SK-N-SH (cell line): ENCODE data around the gene KIF1A. TPM values are rescaled to one million over a fixed set of nuclear protein-coding genes. Genes with fewer than 3 reads are reported as not detected.
A peak's percentile ranks its signal among the peaks of the same experiment; 100 is the strongest.

Experiments used
- CTCF ChIA-PET: fragments of 300-600, 350-600 bp; formaldehyde crosslinking; extraction: SDS; loops from one replicate; lab custom pipeline; 2021; lab: Yijun Ruan, JAX
- POLR2A ChIA-PET: fragments of 350-600 bp; sonication (Branson Sonifier 250); formaldehyde crosslinking; extraction: SDS; loops from one replicate; lab custom pipeline; 2020; ENCODE audit warnings: antibody characterized with exemption, inconsistent platforms; lab: Yijun Ruan, JAX
- DNase-seq: peaks from one replicate; pipeline ENCODE4 v3.0.0; 2012
- H2AFZ ChIP-seq: fragments of 200-600 bp; sonication (generic); 2 replicates; pipeline ENCODE4 v1.8.1; 2016; ENCODE audit warnings: antibody characterized with exemption, mild to moderate bottlenecking, low read depth
- H3F3A ChIP-seq: fragments of 200-600 bp; sonication (generic); replicated peaks from 2 replicates; pipeline ENCODE3; 2016; ENCODE audit warnings: antibody characterized with exemption, mild to moderate bottlenecking; ENCODE audit not compliant: insufficient read depth
- H3K27ac ChIP-seq, 2 experiments: fragments of 200-500 bp in 1 of 2; fragments of 200-600 bp in 1 of 2; sonication (Bioruptor generic) in 1 of 2; sonication (generic), shearing (Covaris generic) in 1 of 2; 2 replicates each; pipeline versions ENCODE4 v1.5.1 to v1.6.1; 2014 to 2016; ENCODE audit warnings: low read depth in 2 of 2, inconsistent platforms in 1 of 2, low read length in 1 of 2, mild to moderate bottlenecking in 1 of 2, mixed read lengths in 1 of 2
- H3K27me3 ChIP-seq: fragments of 200-600 bp; sonication (generic), shearing (Covaris generic); 2 replicates; pipeline ENCODE4 v1.6.1; 2016; ENCODE audit warnings: mixed run types; ENCODE audit not compliant: insufficient read depth
- H3K36me3 ChIP-seq, 2 experiments: fragments of 200-500 bp in 1 of 2; fragments of 200-600 bp in 1 of 2; sonication (Bioruptor generic) in 1 of 2; sonication (generic) in 1 of 2; replicated peaks in 1 of 2; 2 replicates each; pipeline versions ENCODE3 to v1.5.1; 2014 to 2016; ENCODE audit warnings: low read length in 1 of 2, mild to moderate bottlenecking in 1 of 2; ENCODE audit not compliant: insufficient read depth in 2 of 2, control insufficient read depth in 1 of 2
- H3K4me1 ChIP-seq, 2 experiments: fragments of 200-500 bp in 1 of 2; fragments of 200-600 bp in 1 of 2; sonication (Bioruptor generic) in 1 of 2; sonication (generic), shearing (Covaris generic) in 1 of 2; 2 replicates each; pipeline versions ENCODE4 v1.5.1 to v1.6.1; 2014 to 2016; ENCODE audit warnings: low read depth in 1 of 2, low read length in 1 of 2, mixed run types in 1 of 2; ENCODE audit not compliant: insufficient read depth in 2 of 2, control insufficient read depth in 1 of 2
- H3K4me2 ChIP-seq: fragments of 200-600 bp; sonication (generic), shearing (Covaris generic); 2 replicates; pipeline ENCODE4 v1.6.1; 2017; ENCODE audit warnings: mixed run types
- H3K4me3 ChIP-seq, 2 experiments: fragments of 200-500 bp in 1 of 2; fragments of 200-600 bp in 1 of 2; sonication (Bioruptor generic) in 1 of 2; sonication (generic), shearing (Covaris generic) in 1 of 2; 2 replicates each; pipeline versions ENCODE4 v1.5.1 to v1.8.1; 2014 to 2016; ENCODE audit warnings: low read depth in 2 of 2, inconsistent platforms in 1 of 2, low read length in 1 of 2, mild to moderate bottlenecking in 1 of 2, mixed read lengths in 1 of 2, moderate library complexity in 1 of 2
- H3K79me2 ChIP-seq: fragments of 200-600 bp; sonication (generic); 2 replicates; pipeline ENCODE4 v1.8.1; 2017; ENCODE audit warnings: mild to moderate bottlenecking; ENCODE audit not compliant: insufficient read depth
- H3K9ac ChIP-seq: fragments of 200-600 bp; sonication (generic); 2 replicates; pipeline ENCODE4 v1.6.1; 2017; ENCODE audit warnings: mixed run types
- H3K9me2 ChIP-seq: fragments of 200-600 bp; sonication (generic); 2 replicates; pipeline ENCODE4 v1.6.1; 2017; ENCODE audit warnings: mixed run types
- H3K9me3 ChIP-seq: fragments of 200-600 bp; sonication (generic); 2 replicates; pipeline ENCODE4 v1.6.1; 2017; ENCODE audit warnings: mixed run types, mild to moderate bottlenecking, moderate library complexity
- H4K20me1 ChIP-seq: fragments of 200-600 bp; sonication (generic); 2 replicates; pipeline ENCODE4 v1.6.1; 2017; ENCODE audit warnings: mild to moderate bottlenecking, mixed run types; ENCODE audit not compliant: insufficient read depth
- EP300 ChIP-seq, 2 experiments: IDR thresholded peaks; 2 replicates each; pipeline versions ENCODE4 v1.4.0 to v1.6.1; 2012; ENCODE audit warnings: borderline replicate concordance in 1 of 2, low read depth in 1 of 2, low read length in 1 of 2
- FOSL2 ChIP-seq: IDR thresholded peaks from 2 replicates; pipeline ENCODE4 v1.4.0; 2012; ENCODE audit warnings: low read depth, mild to moderate bottlenecking, moderate library complexity, borderline replicate concordance
- FOXJ3 ChIP-seq: sonication (generic); formaldehyde crosslinking; IDR thresholded peaks from 2 replicates; pipeline ENCODE4 v1.5.1; 2020; ENCODE audit warnings: mild to moderate bottlenecking, missing genetic modification reagents
- FOXM1 ChIP-seq: IDR thresholded peaks from 2 replicates; pipeline ENCODE4 v1.4.0; 2012; ENCODE audit warnings: low read depth, mild to moderate bottlenecking
- GATA2 ChIP-seq: sonication (generic); formaldehyde crosslinking; IDR thresholded peaks from 2 replicates; pipeline ENCODE4 v1.5.0; 2020; ENCODE audit warnings: mild to moderate bottlenecking, missing genetic modification reagents
- JUND ChIP-seq: IDR thresholded peaks from 2 replicates; pipeline ENCODE4 v1.4.0; 2012
- MXI1 ChIP-seq: IDR thresholded peaks from 2 replicates; pipeline ENCODE4 v1.6.1; 2012; ENCODE audit warnings: mild to moderate bottlenecking, low read depth, low read length, improper control_type of control experiment
- NRF1 ChIP-seq: IDR thresholded peaks from 2 replicates; pipeline ENCODE4 v1.6.1; 2012; ENCODE audit warnings: low read depth, mild to moderate bottlenecking, low read length
- RFX5 ChIP-seq: IDR thresholded peaks from 2 replicates; pipeline ENCODE4 v1.6.1; 2012; ENCODE audit warnings: mild to moderate bottlenecking, improper control_type of control experiment, low read length
- TAF1 ChIP-seq: IDR thresholded peaks from 2 replicates; pipeline ENCODE4 v1.6.1; 2012; ENCODE audit warnings: low read depth, mild to moderate bottlenecking, low read length, moderate library complexity, borderline replicate concordance
- USF2 ChIP-seq: fragments of 150-350 bp; IDR thresholded peaks from 2 replicates; pipeline ENCODE4 v1.6.1; 2017; ENCODE audit warnings: antibody characterized with exemption, low read length, low read depth, borderline replicate concordance
- YY1 ChIP-seq: IDR thresholded peaks from 2 replicates; pipeline ENCODE4 v1.4.0; 2012; ENCODE audit warnings: low read depth, mild to moderate bottlenecking
- WGBS: methylation state at CpG from one replicate; pipeline ENCODE4 v1.1.6; 2017; ENCODE audit warnings: low lambda C conversion rate; 5-methylcytosine and 5-hydroxymethylcytosine counted together
- polyA plus RNA-seq, 3 experiments: library from polyadenylated mRNA; depleted of rRNA; stranded (reverse); fragments of >200 nt; gene quantifications; 2 replicates each; pipeline ENCODE4 v1.2.3, GENCODE V29; 2012
- TF ChIP-seq, protein P1 (sequence below): fragments of 200-600 bp; sonication (generic); IDR thresholded peaks from 2 replicates; pipeline ENCODE4 v1.6.1; 2017; ENCODE audit warnings: antibody characterized with exemption, mild to moderate bottlenecking, moderate library complexity
- TF ChIP-seq, protein P2 (sequence below): IDR thresholded peaks from 2 replicates; pipeline ENCODE4 v1.4.0; 2012; ENCODE audit warnings: low read depth, borderline replicate concordance

Gene KIF1A
- polyA plus RNA-seq, 1 of the 3 experiments (the other 2 are of a cell fraction), result 0.21 TPM

DNA sequence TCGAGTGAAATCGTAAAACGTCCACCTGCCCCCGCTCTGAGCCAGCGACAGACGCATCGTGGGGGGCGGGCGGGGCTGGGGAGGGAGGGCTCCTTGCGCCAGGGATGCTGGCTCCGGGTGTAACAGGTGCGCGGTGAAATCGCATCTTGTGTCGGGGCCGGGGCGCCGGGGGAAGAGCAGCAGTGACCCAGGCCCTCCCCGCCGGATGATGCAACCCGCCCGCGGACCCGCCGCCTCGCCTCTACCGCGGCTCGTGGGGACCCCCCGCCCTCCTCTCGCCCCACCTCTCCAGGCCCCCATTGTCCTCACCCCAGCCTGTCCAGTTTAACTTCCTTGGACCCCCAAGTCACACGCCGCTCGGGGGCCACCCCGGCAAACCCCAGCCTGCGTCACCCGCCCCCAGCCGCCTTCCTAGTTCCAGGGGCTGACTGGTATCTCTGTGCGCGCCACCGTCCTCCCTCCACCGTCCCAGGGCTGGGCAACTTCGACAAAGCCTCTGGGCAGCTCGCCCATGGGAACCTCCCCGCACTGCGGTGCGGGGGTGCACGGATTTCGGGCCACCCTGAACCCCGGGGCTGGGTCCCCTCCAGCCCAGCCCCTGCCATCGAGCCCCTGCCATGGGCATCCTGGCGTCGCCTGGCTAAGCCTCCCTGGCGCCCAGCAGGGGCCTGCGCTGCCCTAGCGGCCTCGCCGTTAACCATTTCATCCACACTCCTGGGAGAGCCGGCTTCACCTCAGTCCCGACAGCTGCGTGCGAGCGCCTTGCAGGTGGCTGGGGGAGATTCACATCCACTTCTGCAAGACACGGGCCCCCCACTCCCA lies 799 bp upstream of the KIF1A start:
- POLR2A ChIA-PET, result interaction anchor here (0.6 to 2.7 kb wide), 8 partner anchors 11 to 403 kb away, joined by 3 to 10 read pairs (median 3); no protein-coding TSS in a partner anchor
- no peaks in the 10 kb centered on the region for H3K9me2 ChIP-seq
- CTCF ChIA-PET, result interaction anchor here (1.0 to 6.8 kb wide), 4 partner anchors 18 to 398 kb away, joined by 3 to 50 read pairs (median 4); no protein-coding TSS in a partner anchor

DNA sequence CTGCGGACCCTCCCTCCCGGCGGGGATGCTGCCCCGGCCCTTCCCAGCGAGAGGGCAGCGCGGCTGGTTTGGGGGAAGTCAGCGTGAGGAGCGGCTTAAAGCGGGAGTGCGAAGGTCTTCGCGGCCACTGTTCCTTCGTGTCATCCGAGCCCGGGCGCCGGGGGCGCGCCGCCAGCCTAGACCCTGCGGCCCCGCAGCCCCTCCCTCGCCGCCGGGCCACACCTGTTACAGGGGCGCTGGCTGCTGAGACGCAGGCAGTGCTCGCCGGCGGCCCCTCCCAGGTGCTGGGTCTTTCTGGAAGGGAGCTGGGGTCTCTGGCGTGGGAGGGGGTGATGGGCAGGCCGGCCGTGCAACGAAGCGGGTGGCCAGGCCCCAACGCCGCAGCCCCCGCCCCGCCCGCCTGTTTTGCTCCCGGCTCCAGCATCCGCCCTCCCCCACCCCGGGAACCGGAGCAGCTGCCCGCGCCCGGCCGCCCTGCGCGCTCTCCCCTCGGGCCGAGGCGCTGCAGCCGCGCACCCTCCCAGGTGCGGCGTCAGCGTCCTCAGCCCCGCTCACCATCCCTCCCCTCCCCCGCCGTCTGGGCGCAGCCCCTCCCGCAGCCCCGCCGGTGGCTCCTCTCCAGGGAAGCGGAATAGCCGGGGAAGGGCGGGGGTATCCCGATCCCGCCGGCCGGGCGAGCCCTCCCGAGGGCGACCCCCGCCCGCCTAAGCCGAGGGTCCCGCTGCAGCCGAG lies 727 bp downstream of the KIF1A start:
- Histone ChIP-seq H3K4me1 (peaks cover 0 to 18% of the 10 kb centered on the region in 2 experiments; a peak in 1 of 4 replicates), H3K79me2 (no peaks in the 10 kb centered on the region), H3K9ac (no peak overlapping the region), H2AFZ (no peak overlapping the region), H3K9me3 (no peaks in the 10 kb centered on the region), H3K4me3 (peak overlapping the region in 1 of 2 experiments; percentile 55; a peak in 2 of 4 replicates), H3K4me2 (no peak overlapping the region), H4K20me1 (no peaks in the 10 kb centered on the region), H3F3A (no peaks in the 10 kb centered on the region), H3K9me2 (no peaks in the 10 kb centered on the region), H3K36me3 (no peaks in the 10 kb centered on the region), H3K27ac (peak overlapping the region in 1 of 2 experiments; percentile 73; a peak in 1 of 4 replicates), H3K27me3 (peaks cover 36% of the 10 kb centered on the region)
- DNase-seq, result peak; percentile 81
- 2% methylated on average over 16 of the region's 81 CpGs for WGBS
- CTCF ChIA-PET, result interaction anchor here (1.1 to 6.8 kb wide), 5 partner anchors 12 to 495 kb away, joined by 3 to 50 read pairs (median 3); no protein-coding TSS in a partner anchor
- POLR2A ChIA-PET, result interaction anchor here (1.0 to 2.7 kb wide), 5 partner anchors 13 to 258 kb away, joined by 3 to 10 read pairs (median 4); no protein-coding TSS in a partner anchor
- TF ChIP-seq FOXM1 (no peak), FOSL2 (no peak), YY1 (no peak), GATA2 (CRISPR knock-in tag) (no peak), TAF1 (no peak), RFX5 (no peak), EP300 (IDR thresholded peaks at IDR 0.05; ENCODE audit: borderline replicate concordance in 1 of 2, low read depth in 1 of 2, low read length in 1 of 2) (no peak), JUND (no peak)
- TF ChIP-seq, protein P1, sequence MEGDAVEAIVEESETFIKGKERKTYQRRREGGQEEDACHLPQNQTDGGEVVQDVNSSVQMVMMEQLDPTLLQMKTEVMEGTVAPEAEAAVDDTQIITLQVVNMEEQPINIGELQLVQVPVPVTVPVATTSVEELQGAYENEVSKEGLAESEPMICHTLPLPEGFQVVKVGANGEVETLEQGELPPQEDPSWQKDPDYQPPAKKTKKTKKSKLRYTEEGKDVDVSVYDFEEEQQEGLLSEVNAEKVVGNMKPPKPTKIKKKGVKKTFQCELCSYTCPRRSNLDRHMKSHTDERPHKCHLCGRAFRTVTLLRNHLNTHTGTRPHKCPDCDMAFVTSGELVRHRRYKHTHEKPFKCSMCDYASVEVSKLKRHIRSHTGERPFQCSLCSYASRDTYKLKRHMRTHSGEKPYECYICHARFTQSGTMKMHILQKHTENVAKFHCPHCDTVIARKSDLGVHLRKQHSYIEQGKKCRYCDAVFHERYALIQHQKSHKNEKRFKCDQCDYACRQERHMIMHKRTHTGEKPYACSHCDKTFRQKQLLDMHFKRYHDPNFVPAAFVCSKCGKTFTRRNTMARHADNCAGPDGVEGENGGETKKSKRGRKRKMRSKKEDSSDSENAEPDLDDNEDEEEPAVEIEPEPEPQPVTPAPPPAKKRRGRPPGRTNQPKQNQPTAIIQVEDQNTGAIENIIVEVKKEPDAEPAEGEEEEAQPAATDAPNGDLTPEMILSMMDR, result no peak

More for the DNA sequence above, 799 bp upstream of the KIF1A start:
- Histone ChIP-seq H3K79me2 (no peaks in the 10 kb centered on the region), H3K27me3 (peaks cover 36% of the 10 kb centered on the region), H3K4me1 (peaks cover 0 to 18% of the 10 kb centered on the region in 2 experiments; a peak in 1 of 4 replicates), H3K4me2 (no peak overlapping the region), H2AFZ (no peak overlapping the region), H3K36me3 (no peaks in the 10 kb centered on the region), H3K9ac (no peak overlapping the region), H3K27ac (peak overlapping the region in 1 of 2 experiments; percentile 85; a peak in 2 of 4 replicates), H3F3A (no peaks in the 10 kb centered on the region), H4K20me1 (no peaks in the 10 kb centered on the region), H3K9me3 (no peaks in the 10 kb centered on the region), H3K4me3 (peak overlapping the region in 1 of 2 experiments; percentile 43; a peak in 2 of 4 replicates)
- peak; percentile 78 for DNase-seq
- 0% methylated on average over 12 of the region's 64 CpGs for WGBS
- TF ChIP-seq NRF1 (no peak), FOSL2 (no peak), USF2 (no peak), MXI1 (no peak), FOXJ3 (CRISPR knock-in tag) (0 out of 2 replicates have a peak, but pooled peaks have one; percentile 46)
- TF ChIP-seq, protein P2, sequence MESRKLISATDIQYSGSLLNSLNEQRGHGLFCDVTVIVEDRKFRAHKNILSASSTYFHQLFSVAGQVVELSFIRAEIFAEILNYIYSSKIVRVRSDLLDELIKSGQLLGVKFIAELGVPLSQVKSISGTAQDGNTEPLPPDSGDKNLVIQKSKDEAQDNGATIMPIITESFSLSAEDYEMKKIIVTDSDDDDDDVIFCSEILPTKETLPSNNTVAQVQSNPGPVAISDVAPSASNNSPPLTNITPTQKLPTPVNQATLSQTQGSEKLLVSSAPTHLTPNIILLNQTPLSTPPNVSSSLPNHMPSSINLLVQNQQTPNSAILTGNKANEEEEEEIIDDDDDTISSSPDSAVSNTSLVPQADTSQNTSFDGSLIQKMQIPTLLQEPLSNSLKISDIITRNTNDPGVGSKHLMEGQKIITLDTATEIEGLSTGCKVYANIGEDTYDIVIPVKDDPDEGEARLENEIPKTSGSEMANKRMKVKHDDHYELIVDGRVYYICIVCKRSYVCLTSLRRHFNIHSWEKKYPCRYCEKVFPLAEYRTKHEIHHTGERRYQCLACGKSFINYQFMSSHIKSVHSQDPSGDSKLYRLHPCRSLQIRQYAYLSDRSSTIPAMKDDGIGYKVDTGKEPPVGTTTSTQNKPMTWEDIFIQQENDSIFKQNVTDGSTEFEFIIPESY, result no peak
